Omental fat pad (tissue), 4 donors: Measurements from ENCODE around the gene ABHD4. TPM values are rescaled to one million over a fixed set of nuclear protein-coding genes. Genes with fewer than 3 reads are reported as not detected.
"Not testable (repeated sequence)": the region's sequence is repeated elsewhere in the genome, so short reads cannot be mapped to it uniquely, and the experiment has no call there.

Experiments used
- ATAC-seq: fragments of 150-250 bp; one replicate; pipeline ENCODE4 v1.9.1; 2016; ENCODE audit warnings: mild to moderate bottlenecking, moderate library complexity; ENCODE audit not compliant: low FRiP score
- DNase-seq: peaks from one replicate; pipeline ENCODE4 v3.0.0-alpha.2; 2019; ENCODE audit warnings: low spot score
- CTCF ChIP-seq, 3 donors: fragments of 450-650 bp; IDR thresholded peaks; one replicate each; pipeline ENCODE4 v1.5.1; 2016 to 2017; ENCODE audit warnings: antibody characterized with exemption in 3 of 3, mild to moderate bottlenecking in 3 of 3, moderate library complexity in 2 of 3
- total RNA-seq, 4 donors: library from RNA; depleted of rRNA; stranded (reverse); fragments of >200 nt; gene quantifications; one replicate each; pipeline ENCODE4 v1.1.0, GENCODE V29; 2016

The ABHD4 gene
- total RNA-seq, 4 donors from 2014 or later = 14.9 to 33.5 (median 21.1) TPM

GRCh38 chr14:22563987-22564386 lies 34.1 kb upstream of the ABHD4 start:
- TF ChIP-seq CTCF (IDR thresholded peaks at IDR 0.05) = no peak
- ATAC-seq = no peak
- DNase-seq = no peak

GRCh38 chr14:22564463-22564862 lies 33.6 kb upstream of the ABHD4 start:
- no peak for ATAC-seq
- TF ChIP-seq CTCF (IDR thresholded peaks at IDR 0.05) = no peak
- no peak for DNase-seq

GRCh38 chr14:22565391-22565945 lies 32.6 kb upstream of the ABHD4 start:
- TF ChIP-seq CTCF (IDR thresholded peaks at IDR 0.05) = no peak
- no peak for ATAC-seq

GRCh38 chr14:22566266-22566665 lies 31.8 kb upstream of the ABHD4 start:
- not testable (repeated sequence) for ATAC-seq, DNase-seq

More at GRCh38 chr14:22565391-22565945, 32.6 kb upstream of the ABHD4 start:
- DNase-seq = no peak

GRCh38 chr14:22566845-22567244 lies 31.3 kb upstream of the ABHD4 start:
- DNase-seq (no peak), ATAC-seq (no peak)
- TF ChIP-seq CTCF (IDR thresholded peaks at IDR 0.05) = no peak

- TF ChIP-seq CTCF (IDR thresholded peaks at IDR 0.05) = no peak
- no peak for ATAC-seq
- no peak for DNase-seq
Measured at GRCh38 chr14:22567437-22567836, 30.7 kb upstream of the ABHD4 start.

GRCh38 chr14:22569106-22569736 lies 28.9 kb upstream of the ABHD4 start:
- no peak for DNase-seq
- TF ChIP-seq CTCF (IDR thresholded peaks at IDR 0.05) = no peak
- no peak for ATAC-seq
